Activated naive CD8-positive, alpha-beta T cell treated with anti-CD3 and anti-CD28 coated beads for 36 hours (primary cell): ENCODE measurements around the gene ATP2B3. TPM values are rescaled to one million over a fixed set of nuclear protein-coding genes. Genes with fewer than 3 reads are reported as not detected.

Experiments used
- DNase-seq: peaks from one replicate; pipeline ENCODE4 v3.0.0; 2021
- H3K27ac Mint-ChIP-seq: one replicate; pipeline ENCODE4 v1.8.0; 2022; ENCODE audit warnings: mild to moderate bottlenecking, moderate library complexity, mixed read lengths
- H3K27me3 Mint-ChIP-seq: one replicate; pipeline ENCODE4 v1.8.0; 2022; ENCODE audit warnings: mild to moderate bottlenecking, mixed read lengths
- H3K36me3 Mint-ChIP-seq: one replicate; pipeline ENCODE4 v1.8.0; 2021; ENCODE audit warnings: mild to moderate bottlenecking, mixed read lengths
- H3K4me1 Mint-ChIP-seq: one replicate; pipeline ENCODE4 v1.8.0; 2021; ENCODE audit warnings: mixed read lengths
- H3K4me3 Mint-ChIP-seq: one replicate; pipeline ENCODE4 v1.8.0; 2022; ENCODE audit warnings: mild to moderate bottlenecking, moderate library complexity, mixed read lengths
- H3K9me3 Mint-ChIP-seq: one replicate; pipeline ENCODE4 v1.8.0; 2022; ENCODE audit warnings: mixed read lengths
- total RNA-seq, 2 experiments: library from RNA; stranded (reverse); gene quantifications; one replicate each; pipeline ENCODE4 v1.2.3, GENCODE V29; 2021

Gene ATP2B3
- total RNA-seq, 2 experiments from 2014 or later: not detected

DNA sequence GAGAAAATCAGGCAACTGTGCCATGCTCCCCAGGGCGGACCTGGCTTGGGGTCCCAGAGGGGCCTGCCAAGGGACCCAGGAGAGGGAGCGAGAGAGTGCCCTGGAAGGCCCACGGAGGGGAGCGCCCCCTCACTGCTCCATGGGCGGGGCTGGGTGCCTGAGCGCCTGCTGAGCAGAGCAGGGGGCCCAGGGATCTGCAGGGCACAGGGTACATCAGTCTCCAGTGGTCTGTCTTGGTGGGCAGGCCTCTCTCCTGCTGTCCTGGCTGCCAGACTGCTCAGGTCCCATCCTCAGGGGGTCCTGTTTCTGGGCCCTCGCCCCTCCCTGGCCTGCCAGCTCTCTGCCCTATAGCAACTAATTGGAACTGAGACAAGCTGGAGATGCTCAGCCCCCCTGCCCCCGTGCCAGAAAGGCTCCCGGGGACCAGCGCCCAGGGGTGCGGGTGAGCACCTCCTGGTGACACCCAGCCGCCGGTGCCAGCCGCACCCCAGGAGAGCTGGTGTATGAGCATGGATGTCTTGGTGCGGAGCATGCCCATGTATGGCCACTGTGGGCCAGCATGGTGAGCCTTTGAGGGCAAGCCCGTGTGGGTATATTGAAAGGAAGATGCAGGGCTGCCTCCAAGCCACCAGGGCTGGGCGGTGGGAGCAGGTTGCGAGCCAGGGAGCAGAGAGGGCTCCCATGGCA is 21.4 kb upstream of the ATP2B3 start:
- Mint-ChIP-seq H3K4me1 (no peaks in the 10 kb centered on the region), H3K27ac (no peak overlapping the region), H3K9me3 (no peaks in the 10 kb centered on the region), H3K4me3 (no peak overlapping the region), H3K27me3 (peaks cover 5% of the 10 kb centered on the region), H3K36me3 (no peaks in the 10 kb centered on the region)
- no peak for DNase-seq

DNA sequence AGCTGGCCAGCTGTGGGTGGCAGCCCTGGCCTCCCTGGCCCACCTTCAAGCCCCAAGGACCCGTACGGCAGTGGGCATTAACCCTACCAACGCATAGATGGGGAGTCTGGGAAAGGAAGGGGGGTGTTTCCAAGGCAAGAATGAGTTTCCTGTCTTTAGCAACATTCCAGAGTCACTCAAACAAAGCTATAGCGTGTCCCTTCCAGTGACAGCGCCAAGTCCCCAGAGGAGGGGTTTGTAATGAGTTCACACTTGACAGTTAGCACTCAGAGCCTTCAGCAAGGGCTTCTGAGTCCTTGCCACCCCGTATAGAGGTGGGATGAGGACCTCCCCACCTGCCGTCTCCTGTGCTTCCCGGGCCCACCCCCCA is 20.9 kb upstream of the ATP2B3 start:
- Mint-ChIP-seq H3K9me3 (no peaks in the 10 kb centered on the region), H3K36me3 (no peaks in the 10 kb centered on the region), H3K4me1 (no peaks in the 10 kb centered on the region), H3K27me3 (peaks cover 5% of the 10 kb centered on the region), H3K4me3 (no peak overlapping the region), H3K27ac (no peak overlapping the region)
- DNase-seq: no peak

DNA sequence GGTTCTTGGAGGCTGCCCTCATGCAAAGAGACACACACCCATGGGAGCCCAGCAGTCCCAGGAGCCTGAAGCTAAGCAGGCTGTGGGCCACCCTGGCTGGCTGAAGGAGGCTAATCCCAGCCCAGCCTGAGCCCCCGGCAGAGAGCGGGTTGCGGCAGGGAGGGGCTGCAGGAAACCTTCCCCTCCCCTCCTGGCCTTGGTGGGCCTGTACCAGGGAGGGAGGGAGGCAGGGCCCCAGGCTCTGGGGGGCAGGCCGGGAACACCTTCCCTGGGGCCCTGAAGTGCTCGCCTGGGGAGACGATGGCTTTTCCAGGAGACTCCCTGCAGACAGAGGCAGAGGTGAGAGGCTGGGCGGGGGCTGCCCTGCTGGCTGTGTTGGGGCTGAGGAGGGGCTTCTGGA is 19.0 kb upstream of the ATP2B3 start:
- Mint-ChIP-seq H3K27ac (no peak overlapping the region), H3K9me3 (no peaks in the 10 kb centered on the region), H3K4me1 (no peaks in the 10 kb centered on the region), H3K4me3 (no peak overlapping the region), H3K27me3 (peaks cover 5% of the 10 kb centered on the region), H3K36me3 (no peaks in the 10 kb centered on the region)
- no peak for DNase-seq

DNA sequence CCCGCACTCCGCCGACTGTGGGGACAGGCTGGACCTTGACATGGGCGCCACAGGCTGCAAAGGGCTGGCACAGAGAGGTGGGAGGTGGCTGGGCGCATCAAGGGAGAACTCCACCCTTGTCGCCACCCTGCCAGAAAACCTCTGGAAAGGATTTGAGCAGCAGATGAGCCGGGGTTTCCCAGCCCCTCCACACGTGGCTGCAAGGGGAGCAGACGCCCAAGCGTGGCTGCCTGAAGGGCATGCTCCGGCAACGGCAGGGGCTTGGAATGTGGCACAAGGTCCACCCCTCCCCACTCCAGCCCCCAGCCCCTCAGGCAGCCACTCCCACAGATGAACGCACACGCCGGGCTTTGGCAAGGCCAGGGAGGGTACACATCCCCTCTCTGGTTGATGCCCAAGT is 18.1 kb upstream of the ATP2B3 start:
- no peak overlapping the region for H3K27ac Mint-ChIP-seq
- peaks cover 5% of the 10 kb centered on the region for H3K27me3 Mint-ChIP-seq
- H3K4me3 Mint-ChIP-seq: no peak overlapping the region
- no peaks in the 10 kb centered on the region for H3K36me3 Mint-ChIP-seq
- no peaks in the 10 kb centered on the region for H3K4me1 Mint-ChIP-seq
- no peaks in the 10 kb centered on the region for H3K9me3 Mint-ChIP-seq
- DNase-seq: no peak

DNA sequence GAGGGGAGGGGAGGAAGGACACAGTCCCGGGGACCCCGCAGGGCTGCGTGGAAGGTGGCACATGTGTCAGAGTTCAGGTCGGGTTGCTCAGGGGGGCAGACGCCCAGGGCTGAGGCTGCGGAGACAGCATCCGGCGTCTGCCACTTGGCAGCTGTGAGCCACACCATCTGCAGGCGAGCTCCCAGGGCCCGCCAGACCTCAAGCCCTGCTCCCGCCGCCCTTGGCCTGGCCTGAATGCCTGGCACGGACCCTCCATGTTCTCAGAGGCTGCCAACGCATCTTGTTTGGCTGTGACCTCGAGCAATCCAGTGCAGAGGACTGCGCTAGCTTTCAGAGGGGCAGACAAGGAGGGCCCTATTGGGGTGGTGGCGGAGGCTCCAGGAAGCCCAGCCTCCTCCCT is 17.6 kb upstream of the ATP2B3 start:
- Mint-ChIP-seq H3K27me3 (peaks cover 4% of the 10 kb centered on the region), H3K4me1 (no peaks in the 10 kb centered on the region), H3K27ac (no peak overlapping the region), H3K9me3 (no peaks in the 10 kb centered on the region), H3K4me3 (no peak overlapping the region), H3K36me3 (no peaks in the 10 kb centered on the region)
- DNase-seq: no peak

DNA sequence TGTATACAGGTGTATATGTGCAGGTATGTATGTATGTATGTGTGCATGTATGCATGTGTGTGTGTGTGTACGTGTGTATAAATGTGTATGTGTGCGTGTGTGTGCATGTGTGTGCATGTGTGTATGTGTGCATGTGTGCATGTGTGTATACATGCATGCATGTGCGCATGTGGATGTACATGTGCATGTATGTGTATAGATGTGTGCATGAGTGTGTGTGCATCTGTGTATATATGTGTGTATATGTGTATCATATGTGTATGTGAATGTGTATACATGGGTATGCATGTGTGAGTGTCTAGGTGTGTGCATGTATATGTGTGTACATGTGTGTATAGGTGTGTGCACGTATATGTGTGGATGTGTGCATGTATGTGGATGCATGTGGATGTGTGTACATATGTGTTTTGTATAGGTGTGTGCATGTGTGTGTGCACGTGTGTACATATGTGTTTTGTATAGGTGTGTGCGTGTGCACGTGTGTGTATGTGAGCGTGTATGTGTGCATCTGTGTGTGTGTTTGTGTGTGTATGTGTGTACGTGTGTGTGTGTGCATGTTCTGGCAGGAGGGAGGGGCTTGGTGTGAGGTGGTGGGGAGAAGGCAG is 16.7 kb upstream of the ATP2B3 start:
- Mint-ChIP-seq H3K4me1 (no peaks in the 10 kb centered on the region), H3K9me3 (no peaks in the 10 kb centered on the region), H3K36me3 (no peaks in the 10 kb centered on the region), H3K27ac (no peak overlapping the region), H3K4me3 (no peak overlapping the region), H3K27me3 (no peaks in the 10 kb centered on the region)
- no peak for DNase-seq

DNA sequence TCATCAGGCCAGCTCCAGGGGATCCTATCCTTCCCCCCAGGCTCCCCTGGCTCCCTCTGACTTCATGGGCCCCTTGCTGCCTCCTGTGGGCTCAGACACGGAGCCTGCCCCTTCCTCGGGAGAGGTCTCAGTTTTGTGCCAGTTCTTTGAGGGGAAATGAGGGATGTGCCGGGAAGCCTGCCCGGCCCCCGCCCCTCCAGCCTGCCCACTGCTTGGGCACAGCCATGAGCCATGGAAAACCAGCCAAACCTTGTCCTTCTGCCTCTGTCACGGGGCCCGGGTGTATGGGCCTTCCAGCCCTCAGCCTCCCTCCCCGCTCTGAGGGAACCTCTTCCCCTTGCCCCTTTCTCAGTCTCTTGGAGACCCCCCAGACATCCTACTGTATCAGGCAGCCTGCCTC is 15.9 kb upstream of the ATP2B3 start:
- Mint-ChIP-seq H3K4me3 (no peak overlapping the region), H3K9me3 (no peaks in the 10 kb centered on the region), H3K4me1 (no peaks in the 10 kb centered on the region), H3K36me3 (no peaks in the 10 kb centered on the region), H3K27ac (no peak overlapping the region), H3K27me3 (no peaks in the 10 kb centered on the region)
- no peak for DNase-seq

DNA sequence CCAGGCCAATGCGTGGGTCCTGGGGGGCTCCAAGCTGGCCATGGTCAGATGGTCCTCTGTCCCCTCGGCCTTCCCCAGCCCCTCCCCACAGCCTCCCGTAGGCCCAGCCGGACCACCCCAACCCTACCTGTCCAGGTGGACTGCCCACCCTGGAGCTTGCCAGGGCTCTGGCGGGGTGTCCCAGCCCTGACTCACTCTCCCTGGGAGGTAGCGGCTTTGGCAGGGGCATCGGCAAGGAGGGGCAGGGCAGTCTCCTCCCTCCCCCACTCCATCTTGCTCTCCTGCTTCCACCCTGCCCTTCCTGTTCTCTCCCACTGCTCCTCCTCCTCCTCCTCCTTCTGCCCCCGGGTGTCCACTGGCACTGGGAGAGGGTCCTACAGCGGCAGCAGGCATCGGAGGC is 15.3 kb upstream of the ATP2B3 start:
- H3K36me3 Mint-ChIP-seq: no peaks in the 10 kb centered on the region
- H3K4me3 Mint-ChIP-seq: no peak overlapping the region
- no peaks in the 10 kb centered on the region for H3K27me3 Mint-ChIP-seq
- no peak for DNase-seq
- no peaks in the 10 kb centered on the region for H3K4me1 Mint-ChIP-seq
- no peaks in the 10 kb centered on the region for H3K9me3 Mint-ChIP-seq
- no peak overlapping the region for H3K27ac Mint-ChIP-seq

DNA sequence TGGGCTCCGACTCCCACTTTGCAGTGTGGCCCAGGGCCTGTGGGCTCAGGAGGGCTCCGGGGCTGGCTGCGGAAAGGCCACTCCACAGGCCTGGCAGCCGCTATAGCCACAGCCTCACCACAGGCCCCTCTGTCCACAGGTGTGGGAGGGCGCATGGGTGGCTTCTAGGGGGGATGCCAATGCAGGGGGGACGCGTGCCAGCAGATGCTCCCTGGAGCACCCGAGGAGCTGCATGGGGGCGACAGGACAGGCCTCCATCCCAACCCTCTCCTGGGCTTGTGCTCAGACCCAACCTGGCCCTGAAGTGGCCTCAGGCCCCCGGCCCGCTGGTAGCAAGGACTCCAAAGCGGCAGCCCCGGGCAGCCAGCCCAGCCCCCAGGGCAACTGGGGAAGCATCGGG is 14.6 kb upstream of the ATP2B3 start:
- no peaks in the 10 kb centered on the region for H3K36me3 Mint-ChIP-seq
- no peaks in the 10 kb centered on the region for H3K9me3 Mint-ChIP-seq
- H3K4me1 Mint-ChIP-seq: no peaks in the 10 kb centered on the region
- H3K27me3 Mint-ChIP-seq: no peaks in the 10 kb centered on the region
- no peak overlapping the region for H3K4me3 Mint-ChIP-seq
- no peak for DNase-seq
- no peak overlapping the region for H3K27ac Mint-ChIP-seq

DNA sequence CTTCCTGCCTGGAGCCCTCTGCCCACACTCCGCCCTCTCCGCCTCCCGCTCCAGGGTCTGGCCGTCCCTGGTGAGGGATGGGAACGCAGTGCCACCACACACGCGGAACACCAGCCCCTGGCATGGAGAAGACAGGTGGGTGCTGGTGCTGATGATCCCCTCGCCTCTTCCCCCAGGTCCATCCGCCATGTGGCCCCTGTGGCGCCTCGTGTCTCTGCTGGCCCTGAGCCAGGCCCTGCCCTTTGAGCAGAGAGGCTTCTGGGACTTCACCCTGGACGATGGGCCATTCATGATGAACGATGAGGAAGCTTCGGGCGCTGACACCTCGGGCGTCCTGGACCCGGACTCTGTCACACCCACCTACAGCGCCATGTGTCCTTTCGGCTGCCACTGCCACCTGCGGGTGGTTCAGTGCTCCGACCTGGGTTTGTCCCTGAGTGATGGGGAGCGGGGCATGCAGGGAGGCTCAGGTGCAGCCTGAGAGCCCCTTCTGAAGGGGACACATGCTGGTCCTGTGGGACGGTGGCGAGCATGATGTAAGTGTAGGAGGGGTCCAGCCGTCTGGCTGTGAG is 12.9 kb upstream of the ATP2B3 start:
- Mint-ChIP-seq H3K4me1 (peaks cover 1% of the 10 kb centered on the region), H3K27ac (no peak overlapping the region), H3K36me3 (no peaks in the 10 kb centered on the region), H3K4me3 (no peak overlapping the region), H3K27me3 (no peaks in the 10 kb centered on the region), H3K9me3 (no peaks in the 10 kb centered on the region)
- DNase-seq: no peak

DNA sequence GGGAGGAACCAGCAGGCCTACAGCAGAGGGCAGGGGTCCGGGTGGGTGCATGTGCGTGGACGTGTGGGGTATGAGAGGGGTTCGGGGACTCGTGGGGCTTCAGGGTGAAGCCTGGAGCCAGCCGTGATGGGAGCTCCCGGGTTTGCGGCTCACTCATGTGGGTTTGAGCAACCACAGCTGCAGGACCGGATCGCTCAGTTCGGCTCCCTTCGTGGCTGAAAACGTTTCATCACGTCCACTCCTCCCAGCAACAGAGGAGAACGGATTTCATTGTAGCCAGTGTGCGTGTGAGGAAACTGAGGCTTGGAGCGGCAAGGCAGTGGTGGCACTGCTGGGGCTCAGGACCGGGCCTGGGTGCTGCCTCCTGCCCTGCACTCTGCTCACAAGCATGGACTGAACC is 12.1 kb upstream of the ATP2B3 start:
- Mint-ChIP-seq H3K36me3 (no peaks in the 10 kb centered on the region), H3K4me1 (peaks cover 1% of the 10 kb centered on the region)

DNA sequence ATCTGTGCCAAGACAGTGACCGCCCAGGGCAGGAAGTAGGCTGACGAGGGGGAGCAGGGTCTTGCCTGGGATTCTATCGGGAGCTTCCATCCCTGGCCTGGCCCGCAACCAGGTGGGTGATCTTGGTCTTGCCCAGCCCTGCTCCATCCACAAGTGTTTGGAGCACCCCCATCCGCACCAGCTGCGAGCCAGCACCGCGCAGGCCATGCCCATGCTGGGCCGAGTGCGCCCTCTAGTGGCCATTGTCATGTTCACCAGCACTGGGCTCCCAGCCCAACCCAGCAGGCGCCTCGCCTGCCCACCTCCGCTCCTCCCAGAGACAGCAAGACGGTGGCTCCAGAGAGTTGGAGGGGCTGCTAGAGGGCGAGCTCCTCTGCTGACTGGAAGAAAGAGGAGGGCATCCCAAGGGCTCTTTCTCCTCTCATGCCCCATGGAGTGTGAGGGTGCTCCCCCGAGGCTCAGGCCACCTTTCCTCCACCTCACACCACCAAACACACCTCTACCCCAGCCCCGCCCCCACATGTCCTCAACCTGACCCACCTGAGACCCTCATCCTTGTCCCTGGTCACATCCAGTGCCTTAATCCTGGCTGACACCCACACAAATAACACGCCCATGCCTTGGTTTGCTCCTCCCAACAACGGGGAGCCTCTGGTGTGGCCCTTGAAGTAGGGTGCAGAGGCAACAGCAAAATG is 9.8 kb upstream of the ATP2B3 start:
- peak; percentile 78 for DNase-seq
- Mint-ChIP-seq H3K27ac (no peak overlapping the region), H3K4me1 (peaks cover 1% of the 10 kb centered on the region), H3K9me3 (no peaks in the 10 kb centered on the region), H3K4me3 (no peak overlapping the region), H3K36me3 (no peaks in the 10 kb centered on the region), H3K27me3 (no peaks in the 10 kb centered on the region)

More for the DNA sequence above, 12.1 kb upstream of the ATP2B3 start:
- H3K27ac Mint-ChIP-seq: no peak overlapping the region
- no peaks in the 10 kb centered on the region for H3K9me3 Mint-ChIP-seq
- no peaks in the 10 kb centered on the region for H3K27me3 Mint-ChIP-seq
- H3K4me3 Mint-ChIP-seq: no peak overlapping the region
- no peak for DNase-seq

DNA sequence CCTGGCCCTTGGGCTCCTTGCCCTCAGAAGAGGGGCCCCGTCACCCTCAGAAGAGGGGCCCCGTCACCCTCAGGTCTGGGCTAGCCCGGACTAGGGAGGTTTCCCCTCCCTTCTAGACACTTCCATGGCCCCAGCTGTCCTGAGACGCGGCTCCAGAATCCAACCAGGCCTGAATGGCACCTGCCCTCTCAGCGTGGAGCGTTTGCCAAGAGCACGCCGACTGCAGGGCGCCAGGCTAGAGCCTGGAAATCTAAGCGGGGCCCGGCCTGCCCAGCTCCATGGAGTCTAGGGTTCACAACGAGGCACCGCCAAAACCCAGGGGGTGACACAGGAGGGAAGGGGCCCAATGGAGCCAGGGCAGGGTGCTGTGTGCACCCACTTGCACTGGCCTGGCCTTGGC is 7.8 kb upstream of the ATP2B3 start:
- no peaks in the 10 kb centered on the region for H3K27me3 Mint-ChIP-seq

DNA sequence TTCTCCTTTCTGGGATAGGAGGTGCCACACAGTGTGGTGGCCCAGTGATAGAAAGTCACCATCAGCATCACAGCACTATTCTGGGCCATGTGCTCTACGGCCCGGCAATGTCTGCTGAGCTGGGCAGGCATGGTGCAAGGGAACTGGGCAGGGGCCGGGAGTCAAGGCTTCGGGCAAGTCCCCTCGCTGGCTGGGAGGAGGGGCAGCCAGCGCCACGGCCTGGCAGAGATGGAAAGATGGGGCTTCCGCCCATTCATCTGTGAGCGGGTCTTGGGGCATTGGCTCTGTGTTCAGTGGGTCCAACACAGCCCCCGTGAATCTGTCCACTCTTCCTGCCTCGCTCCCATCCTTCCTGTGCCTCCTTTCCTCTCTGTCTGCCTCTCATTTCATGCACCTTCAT is 7.1 kb upstream of the ATP2B3 start:
- Mint-ChIP-seq H3K4me1 (peaks cover 1% of the 10 kb centered on the region), H3K36me3 (no peaks in the 10 kb centered on the region), H3K27me3 (no peaks in the 10 kb centered on the region), H3K4me3 (no peak overlapping the region), H3K9me3 (no peaks in the 10 kb centered on the region), H3K27ac (no peak overlapping the region)
- no peak for DNase-seq

More for the DNA sequence above, 7.8 kb upstream of the ATP2B3 start:
- H3K4me3 Mint-ChIP-seq: no peak overlapping the region
- DNase-seq: no peak
- H3K36me3 Mint-ChIP-seq: no peaks in the 10 kb centered on the region
- no peak overlapping the region for H3K27ac Mint-ChIP-seq
- peaks cover 1% of the 10 kb centered on the region for H3K4me1 Mint-ChIP-seq
- no peaks in the 10 kb centered on the region for H3K9me3 Mint-ChIP-seq

DNA sequence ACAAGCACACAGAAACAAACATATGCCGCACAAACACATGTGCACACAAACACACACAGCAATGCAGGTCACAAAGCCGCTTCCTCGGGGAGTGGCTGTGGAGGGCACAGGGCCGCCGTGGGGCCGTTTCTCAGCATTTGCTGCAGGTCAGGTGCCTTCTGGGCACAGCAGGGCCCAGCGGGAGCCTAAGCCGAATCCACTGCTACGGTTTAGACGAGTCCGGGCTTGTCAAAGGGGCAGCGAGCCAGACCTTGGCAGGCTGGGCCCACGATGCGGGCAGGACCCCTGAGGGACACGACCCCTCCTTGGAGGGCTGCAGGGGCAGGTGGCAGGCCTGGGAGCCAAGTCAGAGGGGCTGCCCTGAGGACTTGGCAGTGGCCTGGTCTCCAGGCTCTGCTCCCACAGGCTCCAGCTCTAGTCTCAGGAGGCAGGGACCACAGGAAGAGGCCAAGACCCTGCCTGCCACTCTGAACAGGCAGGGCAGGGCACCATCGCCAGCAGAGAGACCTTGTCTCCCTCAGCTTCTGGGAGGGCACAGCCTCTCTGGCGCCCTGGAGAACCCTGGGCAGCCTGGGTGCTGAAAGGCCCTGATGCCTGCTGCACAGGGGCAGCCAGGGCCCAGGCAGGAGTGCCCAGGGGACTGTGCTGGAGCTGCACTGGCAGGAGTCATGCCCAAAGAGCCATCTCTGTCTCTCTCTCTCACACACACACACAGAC is 5.5 kb upstream of the ATP2B3 start:
- Mint-ChIP-seq H3K4me3 (no peak overlapping the region), H3K27me3 (peaks cover 13% of the 10 kb centered on the region), H3K4me1 (peaks cover 1% of the 10 kb centered on the region), H3K9me3 (no peaks in the 10 kb centered on the region), H3K36me3 (no peaks in the 10 kb centered on the region), H3K27ac (no peak overlapping the region)
- no peak for DNase-seq
